ENCODE data around the gene ARL15.

ARL15 gene

GRCh38 chr5:54214722-54215121 is 95.7 kb downstream of the ARL15 start:
- H3K27me3 ChIP-seq (replicated peaks in 2 of 5; ENCODE audit: control insufficient read depth in 4 of 5, insufficient read depth in 5 of 5, low read length in 4 of 5) = no peaks in the 10 kb centered on the region
- no peak overlapping the region for H3K27ac ChIP-seq (ENCODE audit: insufficient read depth in 1 of 2, low read depth in 1 of 2, low read length in 2 of 2, poor library complexity in 1 of 2, severe bottlenecking in 2 of 2)
- CTCF ChIA-PET = interaction anchor here (0.9 kb wide), 1 partner anchor 29 kb away, joined by 3 read pairs; no protein-coding TSS in a partner anchor
- H3K36me3 ChIP-seq (ENCODE audit: control insufficient read depth in 4 of 4, insufficient read depth in 4 of 4, low read length in 3 of 4) = no peaks in the 10 kb centered on the region
- WGBS (ENCODE audit: insufficient coverage) = 75% methylated on average over 2 of the region's 4 CpGs
- POLR2A ChIA-PET = no interaction called here
- H3K4me3 ChIP-seq (ENCODE audit: control insufficient read depth in 1 of 7, extremely low read depth in 1 of 7, insufficient read depth in 4 of 7, low read depth in 2 of 7, low read length in 6 of 7) = no peak overlapping the region
- H3K4me1 ChIP-seq (ENCODE audit: control extremely low read depth in 1 of 4, control insufficient read depth in 4 of 4, insufficient read depth in 4 of 4, low read length in 3 of 4) = peaks cover 0 to 7% (median 2%) of the 10 kb centered on the region in 4 experiments
- H3K9me3 ChIP-seq (ENCODE audit: control extremely low read depth in 1 of 5, control insufficient read depth in 4 of 5, insufficient read depth in 2 of 5, low read depth in 1 of 5, low read length in 4 of 5) = no peaks in the 10 kb centered on the region
- DNase-seq = no peak

DNA sequence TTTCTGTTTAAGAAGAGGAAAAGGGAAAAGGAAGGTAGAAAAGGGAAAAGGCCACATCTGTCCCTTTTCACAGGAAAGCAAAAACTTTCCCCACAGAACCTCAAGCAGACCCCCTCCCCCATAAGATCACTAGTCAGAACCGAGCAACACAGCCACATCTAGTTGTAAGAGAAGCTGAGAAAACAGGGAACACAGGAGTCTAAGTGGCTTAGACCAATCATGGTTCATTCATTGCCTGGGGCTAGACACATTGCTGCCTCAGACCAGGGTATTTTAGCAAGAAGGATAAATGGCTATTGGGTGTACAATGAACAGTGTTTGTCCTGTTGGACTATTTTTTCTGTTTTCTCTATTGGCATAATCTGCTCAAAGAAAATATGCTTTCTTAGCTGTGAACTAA is 98.0 kb downstream of the ARL15 start:
- ChIA-PET POLR2A (no interaction called here), CTCF (interaction anchor here (0.7 to 1.3 kb wide), 3 partner anchors 9 to 1042 kb away, joined by 3 to 5 read pairs (median 3); no protein-coding TSS in a partner anchor)
- H3K4me1 ChIP-seq (ENCODE audit: control extremely low read depth in 1 of 4, control insufficient read depth in 4 of 4, insufficient read depth in 4 of 4, low read length in 3 of 4) = peaks cover 0 to 7% (median 2%) of the 10 kb centered on the region in 4 experiments
- H3K27me3 ChIP-seq (replicated peaks in 2 of 5; ENCODE audit: control insufficient read depth in 4 of 5, insufficient read depth in 5 of 5, low read length in 4 of 5) = no peaks in the 10 kb centered on the region
- WGBS (ENCODE audit: insufficient coverage) = no CpG with 5 or more reads among the region's 1 CpG
- no peak overlapping the region for H3K27ac ChIP-seq (ENCODE audit: insufficient read depth in 1 of 2, low read depth in 1 of 2, low read length in 2 of 2, poor library complexity in 1 of 2, severe bottlenecking in 2 of 2)
- H3K36me3 ChIP-seq (ENCODE audit: control insufficient read depth in 4 of 4, insufficient read depth in 4 of 4, low read length in 3 of 4) = no peaks in the 10 kb centered on the region
- no peaks in the 10 kb centered on the region for H3K9me3 ChIP-seq (ENCODE audit: control extremely low read depth in 1 of 5, control insufficient read depth in 4 of 5, insufficient read depth in 2 of 5, low read depth in 1 of 5, low read length in 4 of 5)
- no peak for DNase-seq
- H3K4me3 ChIP-seq (ENCODE audit: control insufficient read depth in 1 of 7, extremely low read depth in 1 of 7, insufficient read depth in 4 of 7, low read depth in 2 of 7, low read length in 6 of 7) = no peak overlapping the region

GRCh38 chr5:54211912-54212311 is 98.5 kb downstream of the ARL15 start:
- ChIA-PET CTCF (interaction anchor here (0.7 to 1.3 kb wide), 3 partner anchors 9 to 1041 kb away, joined by 3 to 5 read pairs (median 3); no protein-coding TSS in a partner anchor), POLR2A (no interaction called here)
- H3K27me3 ChIP-seq (replicated peaks in 2 of 5; ENCODE audit: control insufficient read depth in 4 of 5, insufficient read depth in 5 of 5, low read length in 4 of 5) = no peaks in the 10 kb centered on the region
- WGBS (ENCODE audit: insufficient coverage) = 100% methylated on average over 2 of the region's 3 CpGs
- H3K9me3 ChIP-seq (ENCODE audit: control extremely low read depth in 1 of 5, control insufficient read depth in 4 of 5, insufficient read depth in 2 of 5, low read depth in 1 of 5, low read length in 4 of 5) = no peaks in the 10 kb centered on the region
- H3K4me1 ChIP-seq (ENCODE audit: control extremely low read depth in 1 of 4, control insufficient read depth in 4 of 4, insufficient read depth in 4 of 4, low read length in 3 of 4) = peaks cover 0 to 7% (median 2%) of the 10 kb centered on the region in 4 experiments
- no peak overlapping the region for H3K27ac ChIP-seq (ENCODE audit: insufficient read depth in 1 of 2, low read depth in 1 of 2, low read length in 2 of 2, poor library complexity in 1 of 2, severe bottlenecking in 2 of 2)
- H3K36me3 ChIP-seq (ENCODE audit: control insufficient read depth in 4 of 4, insufficient read depth in 4 of 4, low read length in 3 of 4) = no peaks in the 10 kb centered on the region
- DNase-seq = no peak
- no peak overlapping the region for H3K4me3 ChIP-seq (ENCODE audit: control insufficient read depth in 1 of 7, extremely low read depth in 1 of 7, insufficient read depth in 4 of 7, low read depth in 2 of 7, low read length in 6 of 7)

GRCh38 chr5:54207566-54207965 is 102.8 kb downstream of the ARL15 start:
- no peaks in the 10 kb centered on the region for H3K9me3 ChIP-seq (ENCODE audit: control extremely low read depth in 1 of 5, control insufficient read depth in 4 of 5, insufficient read depth in 2 of 5, low read depth in 1 of 5, low read length in 4 of 5)
- H3K36me3 ChIP-seq (ENCODE audit: control insufficient read depth in 4 of 4, insufficient read depth in 4 of 4, low read length in 3 of 4) = no peaks in the 10 kb centered on the region
- no peak overlapping the region for H3K4me3 ChIP-seq (ENCODE audit: control insufficient read depth in 1 of 7, extremely low read depth in 1 of 7, insufficient read depth in 4 of 7, low read depth in 2 of 7, low read length in 6 of 7)
- CTCF ChIA-PET = no interaction called here
- POLR2A ChIA-PET = no interaction called here
- no peaks in the 10 kb centered on the region for H3K27me3 ChIP-seq (replicated peaks in 2 of 5; ENCODE audit: control insufficient read depth in 4 of 5, insufficient read depth in 5 of 5, low read length in 4 of 5)
- DNase-seq = no peak
- no peak overlapping the region for H3K27ac ChIP-seq (ENCODE audit: insufficient read depth in 1 of 2, low read depth in 1 of 2, low read length in 2 of 2, poor library complexity in 1 of 2, severe bottlenecking in 2 of 2)
- peaks cover 0 to 2% (median 0%) of the 10 kb centered on the region in 4 experiments for H3K4me1 ChIP-seq (ENCODE audit: control extremely low read depth in 1 of 4, control insufficient read depth in 4 of 4, insufficient read depth in 4 of 4, low read length in 3 of 4)
- whole genome bisulfite sequencing (ENCODE audit: insufficient coverage) = no CpG with 5 or more reads among the region's 1 CpG

GRCh38 chr5:54206580-54207229 is 103.7 kb downstream of the ARL15 start:
- no peaks in the 10 kb centered on the region for H3K36me3 ChIP-seq (ENCODE audit: control insufficient read depth in 4 of 4, insufficient read depth in 4 of 4, low read length in 3 of 4)
- no peaks in the 10 kb centered on the region for H3K4me1 ChIP-seq (ENCODE audit: control extremely low read depth in 1 of 4, control insufficient read depth in 4 of 4, insufficient read depth in 4 of 4, low read length in 3 of 4)
- no peak for DNase-seq
- H3K4me3 ChIP-seq (ENCODE audit: control insufficient read depth in 1 of 7, extremely low read depth in 1 of 7, insufficient read depth in 4 of 7, low read depth in 2 of 7, low read length in 6 of 7) = no peak overlapping the region
- H3K27ac ChIP-seq (ENCODE audit: insufficient read depth in 1 of 2, low read depth in 1 of 2, low read length in 2 of 2, poor library complexity in 1 of 2, severe bottlenecking in 2 of 2) = no peak overlapping the region
- peaks cover 0 to 3% (median 0%) of the 10 kb centered on the region in 5 experiments for H3K9me3 ChIP-seq (ENCODE audit: control extremely low read depth in 1 of 5, control insufficient read depth in 4 of 5, insufficient read depth in 2 of 5, low read depth in 1 of 5, low read length in 4 of 5)
- WGBS (ENCODE audit: insufficient coverage) = 97% methylated on average over 3 of the region's 7 CpGs
- ChIA-PET CTCF (no interaction called here), POLR2A (no interaction called here)
- H3K27me3 ChIP-seq (replicated peaks in 2 of 5; ENCODE audit: control insufficient read depth in 4 of 5, insufficient read depth in 5 of 5, low read length in 4 of 5) = no peaks in the 10 kb centered on the region

DNA sequence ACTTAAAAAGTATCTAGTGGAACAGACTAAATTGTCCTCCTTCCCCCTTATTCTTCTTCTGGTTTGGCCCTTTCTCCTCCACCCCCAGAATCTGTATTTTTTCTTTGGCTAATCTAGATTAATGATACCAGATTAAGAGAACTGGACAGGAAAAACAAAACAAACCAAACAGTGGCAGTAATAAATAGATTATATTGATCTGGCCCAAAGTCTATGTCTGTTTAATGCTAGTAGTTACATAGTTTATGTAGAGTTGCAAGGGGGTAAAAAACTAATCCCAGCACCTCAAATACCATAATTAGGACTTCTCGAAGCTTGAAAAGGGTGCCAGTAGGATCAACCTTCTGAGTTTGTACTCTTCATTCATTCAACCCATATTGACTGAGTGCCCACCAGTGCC is 104.5 kb downstream of the ARL15 start:
- Histone ChIP-seq H3K4me1 (ENCODE audit: control extremely low read depth in 1 of 4, control insufficient read depth in 4 of 4, insufficient read depth in 4 of 4, low read length in 3 of 4) (no peaks in the 10 kb centered on the region), H3K27me3 (replicated peaks in 2 of 5; ENCODE audit: control insufficient read depth in 4 of 5, insufficient read depth in 5 of 5, low read length in 4 of 5) (no peaks in the 10 kb centered on the region), H3K9me3 (ENCODE audit: control extremely low read depth in 1 of 5, control insufficient read depth in 4 of 5, insufficient read depth in 2 of 5, low read depth in 1 of 5, low read length in 4 of 5) (peaks cover 0 to 5% (median 0%) of the 10 kb centered on the region in 5 experiments), H3K27ac (ENCODE audit: insufficient read depth in 1 of 2, low read depth in 1 of 2, low read length in 2 of 2, poor library complexity in 1 of 2, severe bottlenecking in 2 of 2) (no peak overlapping the region), H3K36me3 (ENCODE audit: control insufficient read depth in 4 of 4, insufficient read depth in 4 of 4, low read length in 3 of 4) (no peaks in the 10 kb centered on the region), H3K4me3 (ENCODE audit: control insufficient read depth in 1 of 7, extremely low read depth in 1 of 7, insufficient read depth in 4 of 7, low read depth in 2 of 7, low read length in 6 of 7) (no peak overlapping the region)
- WGBS (ENCODE audit: insufficient coverage) = no CpG with 5 or more reads among the region's 1 CpG
- ChIA-PET CTCF (no interaction called here), POLR2A (no interaction called here)
- DNase-seq = no peak

DNA sequence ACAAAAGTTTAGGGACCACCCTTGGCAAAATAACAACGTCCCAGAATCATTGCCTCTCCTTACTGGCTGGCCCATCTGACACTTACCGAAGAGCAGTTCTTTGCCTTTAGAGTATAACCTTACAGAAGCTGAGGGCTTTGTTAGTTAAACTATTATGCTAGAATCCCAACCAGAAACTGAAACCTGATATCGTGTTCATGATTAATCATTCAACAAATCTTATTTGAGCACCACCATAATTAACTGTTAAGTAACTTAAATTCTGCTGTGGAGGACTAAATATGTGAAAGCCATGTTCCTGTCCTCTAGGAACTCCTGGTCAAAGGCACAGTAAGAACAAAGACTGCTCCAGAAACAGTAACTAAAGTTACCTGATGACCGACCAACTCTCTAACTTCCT is 104.9 kb downstream of the ARL15 start:
- Histone ChIP-seq H3K36me3 (ENCODE audit: control insufficient read depth in 4 of 4, insufficient read depth in 4 of 4, low read length in 3 of 4) (no peaks in the 10 kb centered on the region), H3K27ac (ENCODE audit: insufficient read depth in 1 of 2, low read depth in 1 of 2, low read length in 2 of 2, poor library complexity in 1 of 2, severe bottlenecking in 2 of 2) (no peak overlapping the region), H3K27me3 (replicated peaks in 2 of 5; ENCODE audit: control insufficient read depth in 4 of 5, insufficient read depth in 5 of 5, low read length in 4 of 5) (no peaks in the 10 kb centered on the region), H3K4me3 (ENCODE audit: control insufficient read depth in 1 of 7, extremely low read depth in 1 of 7, insufficient read depth in 4 of 7, low read depth in 2 of 7, low read length in 6 of 7) (no peak overlapping the region), H3K9me3 (ENCODE audit: control extremely low read depth in 1 of 5, control insufficient read depth in 4 of 5, insufficient read depth in 2 of 5, low read depth in 1 of 5, low read length in 4 of 5) (peaks cover 0 to 9% (median 0%) of the 10 kb centered on the region in 5 experiments), H3K4me1 (ENCODE audit: control extremely low read depth in 1 of 4, control insufficient read depth in 4 of 4, insufficient read depth in 4 of 4, low read length in 3 of 4) (no peaks in the 10 kb centered on the region)
- DNase-seq = no peak
- POLR2A ChIA-PET = no interaction called here
- 100% methylated on average over 1 of the region's 4 CpGs for WGBS (ENCODE audit: insufficient coverage)
- CTCF ChIA-PET = no interaction called here
